Endothelial cell of umbilical vein (primary cell): ENCODE results near the gene TM4SF20. TPM values are rescaled to one million over a fixed set of nuclear protein-coding genes. Genes with fewer than 3 reads are reported as not detected.

Experiments
- BruUV-seq: library from RNA; stranded (reverse); fragments of 400-500 nt; replicated peaks from 2 replicates; lab custom pipeline; 2021; lab: Mats Ljungman, UMichigan
- CTCF ChIA-PET: fragments of 300-600, 350-600 bp; sonication (Branson Sonifier 250); formaldehyde crosslinking; loops from one replicate; lab custom pipeline; 2021; ENCODE audit warnings: antibody characterized with exemption, inconsistent platforms; lab: Charles Lee
- POLR2A ChIA-PET: fragments of 300-600, 350-600 bp; sonication (Branson Sonifier 250); formaldehyde crosslinking; loops from one replicate; lab custom pipeline; 2021; ENCODE audit warnings: antibody characterized with exemption, inconsistent platforms; lab: Charles Lee
- DNase-seq: peaks from one replicate; pipeline ENCODE4 v3.0.0-alpha.2; 2011; ENCODE audit warnings: low read depth, low spot score
- FAIRE-seq: peaks from 2 replicates; lab custom pipeline; 2011; peaks lifted over from hg19 to GRCh38; lab: Jason Lieb, UNC
- H2AFZ ChIP-seq: 2 replicates; pipeline ENCODE4 v1.6.0; 2012; ENCODE audit warnings: low read depth, low read length, control low read depth, inconsistent platforms
- H3K27ac ChIP-seq: 2 replicates; pipeline ENCODE4 v1.5.1; 2011; ENCODE audit warnings: low read depth, mild to moderate bottlenecking, control low read depth, low read length, moderate library complexity; ENCODE audit not compliant: insufficient read depth
- H3K27me3 ChIP-seq, 2 experiments: 2 replicates each; pipeline versions ENCODE4 v1.6.0 to v1.6.1; 2011; ENCODE audit warnings: low read length in 2 of 2, mixed read lengths in 1 of 2; ENCODE audit not compliant: control insufficient read depth in 2 of 2, insufficient read depth in 2 of 2
- H3K36me3 ChIP-seq, 2 experiments: 2 replicates in 1 of 2; 3 replicates in 1 of 2; pipeline ENCODE4 v1.5.1; 2011; ENCODE audit warnings: low read length in 2 of 2, mild to moderate bottlenecking in 1 of 2, moderate library complexity in 1 of 2; ENCODE audit not compliant: control insufficient read depth in 2 of 2, insufficient read depth in 2 of 2; ENCODE audit errors: extremely low read depth in 1 of 2
- H3K4me1 ChIP-seq: 3 replicates; pipeline ENCODE4 v1.5.1; 2011; ENCODE audit warnings: mild to moderate bottlenecking, low read length; ENCODE audit not compliant: control insufficient read depth, insufficient read depth; ENCODE audit errors: extremely low read depth
- H3K4me2 ChIP-seq: 2 replicates; pipeline ENCODE4 v1.6.1; 2011; ENCODE audit warnings: low read length, control low read depth, mixed read lengths; ENCODE audit not compliant: insufficient read depth
- H3K4me3 ChIP-seq, 3 experiments: fragments of 200-600 bp in 1 of 3; sonication (generic), shearing (Covaris generic) in 1 of 3; replicated peaks in 1 of 3; 2 replicates each; pipeline ENCODE4 v1.5.1; 2011 to 2016; ENCODE audit warnings: control low read depth in 3 of 3, low read length in 3 of 3, mild to moderate bottlenecking in 2 of 3, inconsistent platforms in 1 of 3, low read depth in 1 of 3, moderate library complexity in 1 of 3; ENCODE audit not compliant: insufficient read depth in 1 of 3
- H3K79me2 ChIP-seq: 2 replicates; pipeline ENCODE4 v1.6.0; 2012; ENCODE audit warnings: low read length, inconsistent platforms; ENCODE audit not compliant: control insufficient read depth, insufficient read depth
- H3K9ac ChIP-seq: replicated peaks from 2 replicates; pipeline ENCODE3; 2011; ENCODE audit warnings: low read length, control low read depth; ENCODE audit not compliant: insufficient read depth; ENCODE audit errors: extremely low read depth
- H3K9me1 ChIP-seq: replicated peaks from 3 replicates; pipeline ENCODE4 v1.6.0; 2011; ENCODE audit warnings: mild to moderate bottlenecking, low read length; ENCODE audit not compliant: control insufficient read depth, insufficient read depth; ENCODE audit errors: extremely low read depth
- H3K9me3 ChIP-seq: replicated peaks from 2 replicates; pipeline ENCODE4 v1.5.1; 2012; ENCODE audit warnings: low read length, inconsistent platforms; ENCODE audit not compliant: control insufficient read depth, insufficient read depth
- H4K20me1 ChIP-seq: replicated peaks from 2 replicates; pipeline ENCODE3; 2011; ENCODE audit warnings: mild to moderate bottlenecking, low read length; ENCODE audit not compliant: control insufficient read depth, insufficient read depth; ENCODE audit errors: extremely low read depth
- CTCF ChIP-seq, 2 donors: IDR thresholded peaks; 1 replicate in 1 of 2; 2 replicates in 1 of 2; pipeline ENCODE4 v1.5.1; 2011; ENCODE audit warnings: low read length in 2 of 2, mild to moderate bottlenecking in 2 of 2, moderate library complexity in 2 of 2, control low read depth in 1 of 2, inconsistent platforms in 1 of 2, low read depth in 1 of 2; ENCODE audit not compliant: insufficient read depth in 1 of 2; ENCODE audit errors: extremely low read depth in 1 of 2
- EZH2 ChIP-seq: IDR thresholded peaks from 2 replicates; pipeline ENCODE4 v1.6.1; 2012; ENCODE audit warnings: borderline replicate concordance, low read depth, mild to moderate bottlenecking, moderate library complexity, low read length, inconsistent platforms; ENCODE audit not compliant: severe bottlenecking
- FOS ChIP-seq: IDR thresholded peaks from 2 replicates; pipeline ENCODE4 v1.6.1; 2011; ENCODE audit warnings: mild to moderate bottlenecking, low read length, moderate library complexity, borderline replicate concordance; ENCODE audit not compliant: insufficient read depth
- GATA2 ChIP-seq: IDR thresholded peaks from 2 replicates; pipeline ENCODE4 v1.7.0; 2011; ENCODE audit warnings: low read depth, mild to moderate bottlenecking, moderate library complexity, mixed read lengths, low read length; ENCODE audit not compliant: insufficient read length, insufficient read depth
- JUN ChIP-seq: IDR thresholded peaks from 2 replicates; pipeline ENCODE4 v1.6.1; 2011; ENCODE audit warnings: borderline replicate concordance, low read depth; ENCODE audit not compliant: insufficient read length, insufficient read depth
- MAX ChIP-seq: IDR thresholded peaks from 2 replicates; pipeline ENCODE4 v1.6.1; 2011; ENCODE audit not compliant: insufficient read depth, insufficient read length
- MYC ChIP-seq: IDR thresholded peaks from one replicate; pipeline ENCODE4 v1.6.1; 2011; ENCODE audit warnings: mild to moderate bottlenecking, low read depth, low read length
- POLR2A ChIP-seq: IDR thresholded peaks from 2 replicates; pipeline ENCODE4 v1.6.1; 2012; ENCODE audit warnings: low read depth, mild to moderate bottlenecking, control low read depth, low read length
- POLR2AphosphoS5 ChIP-seq: IDR thresholded peaks from 2 replicates; pipeline ENCODE4 v1.6.1; 2012; ENCODE audit warnings: low read depth, mild to moderate bottlenecking, control low read depth, low read length, moderate library complexity; ENCODE audit not compliant: insufficient read depth
- dilution Hi-C: fragments of 300-500 bp; cut with MboI; formaldehyde crosslinking; loops from one replicate; pipeline ENCODE4 v1.15.0; 2019; ENCODE audit warnings: low sequenced_read_pairs; ENCODE audit not compliant: extremely low pct_ligation_motif_present
- intact Hi-C: fragments of 100-400 bp; cut with micrococcal nuclease; formaldehyde crosslinking; loops from one replicate; pipeline ENCODE4 v1.10.0; 2022
- polyA plus RNA-seq, 4 experiments: library from polyadenylated mRNA; depleted of rRNA in 3 of 4; stranded (reverse) in 3 of 4; unstranded in 1 of 4; fragments of >200 nt; gene quantifications; 2 replicates each; pipeline versions ENCODE4 v1.2.1 to v1.2.3, GENCODE V29; 2011 to 2012; ENCODE audit warnings: missing spikeins in 1 of 4
- total RNA-seq: library from RNA; stranded (reverse); gene quantifications from 2 replicates; pipeline ENCODE4 v1.2.3, GENCODE V29; 2021

Gene TM4SF20
- total and polyA plus RNA-seq, 2 donors (not counting 3 experiments of a cell fraction or from before 2014, with no cell fraction given): not detected

GRCh38 chr2:227404585-227405271 is 25.6 kb upstream of the TM4SF20 start:
- Histone ChIP-seq H4K20me1 (no peaks in the 10 kb centered on the region), H3K27me3 (no peaks in the 10 kb centered on the region), H3K9me3 (no peaks in the 10 kb centered on the region), H3K9me1 (no peaks in the 10 kb centered on the region), H3K27ac (no peak overlapping the region), H3K4me1 (peaks cover 8% of the 10 kb centered on the region), H3K4me3 (no peak overlapping the region), H3K4me2 (no peak overlapping the region), H3K36me3 (no peaks in the 10 kb centered on the region), H2AFZ (no peak overlapping the region), H3K9ac (no peak overlapping the region), H3K79me2 (no peaks in the 10 kb centered on the region)
- CTCF ChIA-PET: interaction anchor here (1.3 to 3.8 kb wide), 9 partner anchors 11 to 1740 kb away, joined by 3 to 139 read pairs (median 10); no protein-coding TSS in a partner anchor
- TF ChIP-seq FOS: no peak
- TF ChIP-seq MAX: no peak
- no peak for TF ChIP-seq GATA2
- no peak for TF ChIP-seq EZH2
- no peak for TF ChIP-seq POLR2AphosphoS5
- TF ChIP-seq CTCF (IDR thresholded peaks at IDR 0.05; ENCODE audit: extremely low read depth in 1 of 2, insufficient read depth in 1 of 2, low read depth in 1 of 2, low read length in 2 of 2): no peak
- TF ChIP-seq JUN: no peak
- TF ChIP-seq MYC: no peak
- TF ChIP-seq POLR2A: no peak
- POLR2A ChIA-PET: no interaction called here
- BruUV-seq: no TSS peak
- DNase-seq (no peak), FAIRE-seq (no peak)
- intact Hi-C loops: loop anchor here (5.0 kb wide), 2 partner anchors 163 to 272 kb away; no protein-coding TSS in a partner anchor
- dilution Hi-C loops: no loop called here
